Measurements from ENCODE around the gene FUT8.
A peak's percentile ranks its signal among the peaks of the same experiment; 100 is the strongest.

The FUT8 gene

DNA sequence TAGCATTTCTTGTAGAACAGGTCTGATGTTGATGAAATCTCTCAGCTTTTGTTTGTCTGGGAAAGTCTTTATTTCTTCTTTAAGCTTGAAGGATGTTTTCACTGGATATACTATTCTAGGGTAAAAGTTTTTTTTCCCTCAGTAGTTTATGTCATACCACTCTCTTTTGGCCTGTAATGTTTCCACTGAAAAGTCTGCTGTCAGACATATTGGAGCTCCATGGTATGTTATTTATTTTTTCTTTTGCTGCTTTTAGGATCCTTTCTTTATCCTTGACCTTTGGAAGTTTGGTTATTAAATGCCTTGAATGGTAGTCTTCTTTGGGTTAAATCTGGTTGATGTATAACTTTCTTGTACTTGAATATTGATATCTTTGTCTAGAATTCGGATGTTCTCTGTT, 306.1 kb downstream of the FUT8 start:
- DNase-seq = no peak

DNA sequence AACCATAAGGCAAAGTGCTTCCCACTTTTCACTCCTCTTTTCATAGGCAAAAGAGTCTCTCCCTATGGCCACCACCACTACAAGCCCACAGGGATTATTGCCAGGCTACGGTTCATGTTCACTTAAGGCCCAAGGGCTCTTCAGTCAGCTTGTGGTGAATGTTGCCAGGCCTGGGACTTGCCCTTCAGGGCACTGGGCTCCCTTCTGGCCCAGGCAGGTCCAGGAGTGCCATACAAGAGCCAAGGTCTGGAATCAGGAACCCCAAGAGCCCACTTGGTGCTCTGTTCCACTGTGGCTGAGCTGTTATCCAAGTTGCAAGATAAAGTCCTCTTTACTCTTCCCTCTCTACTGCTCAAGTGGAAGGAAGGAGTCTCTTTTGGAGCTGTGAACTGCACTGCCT, 307.6 kb downstream of the FUT8 start:
- no peak for DNase-seq

DNA sequence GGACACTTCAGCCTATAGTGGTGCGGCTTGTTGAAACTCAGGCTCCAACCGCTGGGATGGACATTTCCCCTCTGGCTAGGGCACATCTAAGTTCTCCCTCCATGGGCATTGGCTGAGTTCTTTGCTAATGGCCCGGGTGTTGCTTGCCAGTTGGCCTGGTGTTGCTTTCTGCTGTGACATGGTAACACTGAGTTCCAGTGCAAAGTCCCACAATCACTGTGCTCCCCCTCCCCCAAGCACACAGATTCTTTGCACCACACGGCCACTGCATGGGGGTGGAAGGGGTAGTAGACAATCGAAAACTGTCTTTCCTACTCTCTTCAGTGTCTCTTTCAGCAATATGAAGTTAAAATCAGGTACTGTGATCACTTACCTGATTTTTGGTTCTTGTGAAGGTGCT, 308.2 kb downstream of the FUT8 start:
- no peak for DNase-seq

DNA sequence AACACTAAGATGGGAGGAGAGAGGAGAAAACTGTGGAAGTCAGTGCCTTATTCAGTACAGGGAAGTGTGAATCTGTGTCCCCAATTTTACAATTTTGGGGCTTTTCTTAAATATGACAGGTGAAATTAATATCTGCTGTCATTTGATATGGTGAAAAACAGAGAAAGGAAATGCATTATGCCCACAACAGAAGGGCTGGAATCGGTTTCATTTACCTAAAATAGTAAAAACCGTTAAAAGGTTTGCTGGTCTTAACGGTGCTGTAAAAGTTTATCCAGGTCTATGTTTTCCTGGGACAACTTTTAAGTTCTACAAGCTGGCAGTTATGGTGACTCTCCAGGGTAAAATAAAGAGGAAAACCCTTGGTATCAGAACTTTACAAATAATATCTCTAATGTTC, 310.8 kb downstream of the FUT8 start:
- DNase-seq = no peak

DNA sequence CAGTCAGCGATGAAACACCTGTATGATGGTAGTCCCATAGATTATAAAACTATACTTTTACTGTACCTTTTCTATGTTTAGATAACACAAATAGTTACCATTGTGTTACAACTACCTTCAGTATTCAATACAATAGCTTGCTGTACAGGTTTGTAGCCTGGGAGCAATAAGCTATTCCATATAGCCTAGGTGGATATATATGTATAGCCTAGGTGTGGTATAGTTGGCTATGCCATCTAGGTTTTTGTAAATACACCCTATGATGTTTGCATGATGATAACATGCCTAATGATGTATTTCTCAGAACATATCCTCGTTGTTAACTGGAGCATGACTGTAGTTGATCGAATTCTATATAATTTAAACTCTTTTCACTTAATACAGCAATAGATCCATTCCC, 316.1 kb downstream of the FUT8 start:
- DNase-seq = no peak

DNA sequence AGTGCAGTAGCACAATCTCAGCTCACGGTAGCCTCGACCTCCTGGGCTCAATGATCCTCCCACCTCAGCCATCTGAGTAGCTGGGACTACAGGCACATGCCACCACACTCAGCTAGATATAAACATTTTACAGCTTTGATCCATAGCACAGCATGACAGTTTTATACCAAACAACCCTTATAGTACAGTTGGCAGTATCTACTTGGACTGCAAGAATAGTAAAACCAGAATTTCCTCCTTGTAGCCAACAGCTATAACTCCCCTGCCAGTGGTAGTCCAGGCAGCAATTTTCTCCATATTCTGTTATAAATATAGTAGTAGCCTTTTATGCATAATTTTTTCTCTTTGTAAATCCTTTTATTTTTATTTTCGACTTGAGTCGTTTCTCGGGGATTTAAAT, 317.0 kb downstream of the FUT8 start:
- no peak for DNase-seq

DNA sequence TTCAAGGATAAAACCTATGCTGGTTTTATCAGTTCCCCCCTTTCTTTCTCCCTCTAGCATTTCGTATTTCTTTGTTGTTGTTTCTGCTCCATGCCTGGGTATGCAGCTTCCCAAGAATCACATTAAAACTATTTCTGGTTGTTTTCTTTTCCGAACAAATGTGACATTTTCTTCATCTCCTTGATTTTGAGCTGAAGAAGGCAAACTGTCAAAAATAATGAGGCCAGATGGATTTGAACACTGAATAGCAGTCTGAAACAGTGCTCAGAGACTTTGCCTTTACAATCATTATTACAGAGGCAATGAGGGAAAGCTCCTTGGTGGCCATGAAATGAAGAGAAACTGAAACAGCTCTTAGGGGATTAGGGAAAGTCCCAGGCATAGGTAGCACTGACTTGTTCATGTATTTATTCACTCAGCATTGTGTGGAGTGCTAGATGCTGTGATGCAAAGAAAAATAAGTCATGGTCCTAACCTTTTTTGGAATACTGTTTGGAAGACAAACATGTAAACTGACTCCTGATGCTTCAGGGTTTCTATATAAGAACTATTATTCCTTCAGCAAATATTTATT, 319.5 kb downstream of the FUT8 start:
- no peak for DNase-seq

DNA sequence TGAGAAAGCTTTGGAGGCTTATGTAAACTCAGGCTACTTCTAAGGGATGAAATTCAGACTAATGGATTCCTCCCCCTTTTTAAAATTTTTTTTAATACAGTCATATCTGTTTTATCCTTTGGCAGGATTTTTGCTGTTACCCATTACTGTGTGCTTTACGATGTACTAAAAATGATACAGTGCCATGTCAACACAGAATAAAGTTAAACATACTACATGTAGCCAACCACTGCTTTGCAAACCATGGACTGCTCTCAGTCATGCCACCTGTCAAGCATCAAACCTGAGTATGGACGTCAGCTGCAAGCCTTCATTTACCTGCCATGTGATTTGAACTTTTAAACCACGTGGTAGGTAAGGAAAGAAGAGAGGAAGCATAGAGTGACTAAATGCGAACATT, 325.8 kb downstream of the FUT8 start:
- no peak for DNase-seq

DNA sequence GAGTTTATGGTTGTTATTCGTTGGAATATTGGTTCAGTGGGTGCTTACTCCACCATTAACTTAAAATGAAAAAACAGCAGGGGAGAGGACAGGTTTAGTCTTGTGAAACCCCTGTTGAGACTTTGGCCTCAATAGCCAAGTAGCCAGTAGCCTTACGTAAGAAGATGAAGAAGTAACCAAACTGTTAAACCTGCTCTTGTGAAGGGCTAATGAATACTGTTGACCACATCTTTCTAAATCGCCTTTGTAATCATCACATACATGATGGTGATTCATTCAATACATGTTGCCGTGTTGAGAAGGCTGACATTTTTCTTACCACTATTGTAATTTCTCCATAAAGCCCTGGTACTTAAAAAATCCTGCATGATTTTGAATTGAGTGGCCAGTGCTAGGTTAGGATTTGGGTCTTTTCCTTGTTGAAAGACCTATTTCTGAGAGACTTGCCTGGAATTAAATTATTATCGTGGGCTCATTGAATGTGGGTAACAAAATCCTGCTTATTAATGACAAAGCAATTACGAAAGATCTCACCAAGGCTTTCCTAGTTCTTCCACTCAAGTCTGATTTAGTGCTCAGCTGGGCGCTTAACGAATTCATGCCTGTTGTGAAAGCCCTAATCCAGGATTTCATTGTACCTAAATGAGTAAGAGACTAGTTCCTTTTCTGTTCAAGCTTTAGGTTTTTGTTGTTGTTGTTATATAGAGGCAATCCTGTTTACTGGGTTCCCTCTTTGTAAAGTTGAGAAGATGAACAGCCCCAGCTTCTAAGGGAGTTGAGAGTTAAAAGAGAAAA, 333.1 kb downstream of the FUT8 start:
- no peak for DNase-seq

DNA sequence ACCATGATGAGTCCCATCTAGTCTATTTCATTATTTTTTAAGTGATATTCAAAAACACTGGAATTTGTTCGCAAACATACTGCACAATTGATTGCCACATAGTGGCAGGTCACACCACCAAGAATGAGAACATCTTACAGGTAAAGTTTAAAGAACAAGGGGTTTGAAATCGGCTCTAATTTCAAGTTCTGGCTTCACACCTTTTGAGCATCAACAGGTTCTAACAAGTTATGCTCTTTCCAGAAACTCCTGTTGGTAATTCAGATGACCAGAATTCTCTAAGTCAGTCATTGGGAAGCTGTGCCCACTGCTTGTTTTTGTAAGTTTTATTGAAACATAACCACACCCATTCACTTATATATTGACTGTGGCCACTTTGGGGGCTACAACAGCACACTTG, 336.3 kb downstream of the FUT8 start:
- no peak for DNase-seq

DNA sequence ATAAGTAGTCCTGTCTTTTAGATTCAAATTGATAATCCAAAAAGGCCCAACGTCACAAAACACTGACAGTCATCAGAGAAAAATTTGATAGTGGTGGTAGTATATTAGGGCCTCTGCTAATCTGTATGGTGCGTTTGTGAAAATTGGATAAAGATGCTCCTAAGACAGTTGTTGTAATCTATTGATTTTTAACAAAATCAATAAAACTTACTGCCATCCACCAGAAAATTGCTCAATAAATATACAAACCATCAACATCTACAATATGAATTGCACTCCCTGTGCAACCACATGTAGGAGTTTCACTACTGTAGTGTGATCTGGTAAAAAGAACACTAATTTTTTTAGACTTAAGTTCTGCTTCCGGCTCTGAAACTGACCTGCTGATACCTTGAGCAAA, 336.8 kb downstream of the FUT8 start:
- no peak for DNase-seq

DNA sequence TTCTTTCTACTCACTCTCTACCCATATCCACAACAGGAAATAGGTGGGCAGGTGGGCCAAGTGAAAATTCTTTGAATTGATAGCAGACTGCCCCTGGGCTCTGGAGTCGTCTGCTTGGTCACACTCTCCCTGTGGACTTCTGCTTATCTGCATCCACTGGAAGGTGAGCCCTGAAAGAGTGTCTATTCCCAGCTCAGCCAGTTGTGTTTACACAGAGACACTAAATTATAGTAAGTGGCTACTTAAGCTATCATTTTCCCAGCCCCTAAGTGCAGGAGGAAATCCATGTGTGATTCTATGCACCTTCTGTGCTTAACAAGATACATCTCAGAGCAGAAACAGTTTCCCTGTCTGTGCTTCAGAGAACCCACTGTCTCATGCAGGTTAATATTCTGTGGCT, 338.4 kb downstream of the FUT8 start:
- peak; percentile 34 to 64 for DNase-seq

DNA sequence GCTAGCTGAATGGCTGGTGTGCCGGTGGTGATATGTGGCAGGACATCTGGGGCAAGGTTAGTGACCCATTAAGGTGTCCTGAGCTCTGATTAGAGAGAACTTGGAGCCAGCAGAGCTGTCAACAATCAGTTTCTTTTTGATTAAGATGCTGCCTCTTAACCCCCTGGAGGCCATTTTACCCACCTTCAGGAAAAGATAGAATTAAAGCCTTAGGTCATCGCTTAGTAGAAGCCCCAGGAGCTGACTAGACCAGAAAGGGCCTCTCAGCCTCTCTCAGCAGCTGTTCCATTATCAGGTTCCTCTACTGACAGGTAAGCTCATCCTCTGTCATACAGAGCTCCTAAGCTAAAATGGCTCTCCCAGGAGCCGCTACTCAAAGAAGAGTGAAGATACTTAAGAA, 339.0 kb downstream of the FUT8 start:
- no peak for DNase-seq

DNA sequence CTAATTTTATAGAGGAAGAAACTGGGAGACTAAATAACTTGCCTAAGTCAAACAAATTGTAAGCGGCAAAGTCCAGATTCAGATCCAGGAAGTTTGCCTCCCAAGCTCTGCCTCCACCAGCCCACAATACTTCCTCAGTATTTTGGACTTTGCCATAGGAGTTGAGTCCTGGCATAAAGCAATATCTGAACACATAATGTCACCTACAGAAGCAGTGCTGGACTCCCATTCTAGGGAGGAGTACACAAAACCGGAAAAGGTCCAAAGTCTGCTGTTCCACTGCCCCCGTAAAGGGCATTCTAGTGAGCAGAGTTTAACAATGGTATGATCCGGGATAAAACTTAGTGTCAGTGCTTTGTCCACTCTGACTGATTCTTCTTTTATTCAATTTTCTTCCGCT, 340.5 kb downstream of the FUT8 start:
- DNase-seq = no peak

DNA sequence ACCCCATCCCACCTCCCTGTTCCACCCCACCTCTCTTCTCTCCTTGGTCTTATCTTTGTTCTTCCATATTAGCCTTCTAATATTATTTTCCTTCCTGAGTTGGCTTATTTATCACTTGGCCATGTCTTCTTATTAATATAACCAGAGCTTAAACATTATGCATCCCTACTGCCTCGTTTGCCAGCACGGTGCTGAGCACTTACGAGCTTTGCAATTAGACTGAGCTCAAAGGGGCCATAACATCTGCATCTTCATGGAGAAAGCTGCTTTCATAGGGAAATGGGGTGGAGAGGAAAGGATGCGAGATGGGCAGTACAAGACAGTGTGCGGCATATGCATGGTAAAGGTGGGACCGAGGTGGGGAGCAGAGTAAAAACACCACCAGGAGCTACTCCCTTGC, 342.8 kb downstream of the FUT8 start:
- no peak for DNase-seq

DNA sequence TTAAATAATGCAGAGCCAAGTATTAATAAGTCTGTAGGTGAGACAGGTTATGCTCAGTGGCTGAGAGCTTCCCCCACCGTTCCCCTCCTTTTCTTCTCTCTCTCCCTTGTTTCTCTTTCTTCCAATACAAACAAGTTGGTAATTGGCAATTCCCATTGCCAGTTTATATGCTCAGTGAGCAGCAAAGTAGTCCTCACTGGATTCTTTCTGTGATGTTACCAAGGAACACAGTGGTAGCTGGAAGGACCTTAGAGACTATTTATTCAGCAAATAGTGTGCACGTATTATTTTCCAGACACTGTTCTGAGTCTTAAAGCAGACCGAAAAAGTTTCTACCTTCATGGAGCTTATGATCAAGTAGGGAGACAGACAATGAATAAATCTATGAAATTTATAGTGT, 344.4 kb downstream of the FUT8 start:
- DNase-seq = no peak

DNA sequence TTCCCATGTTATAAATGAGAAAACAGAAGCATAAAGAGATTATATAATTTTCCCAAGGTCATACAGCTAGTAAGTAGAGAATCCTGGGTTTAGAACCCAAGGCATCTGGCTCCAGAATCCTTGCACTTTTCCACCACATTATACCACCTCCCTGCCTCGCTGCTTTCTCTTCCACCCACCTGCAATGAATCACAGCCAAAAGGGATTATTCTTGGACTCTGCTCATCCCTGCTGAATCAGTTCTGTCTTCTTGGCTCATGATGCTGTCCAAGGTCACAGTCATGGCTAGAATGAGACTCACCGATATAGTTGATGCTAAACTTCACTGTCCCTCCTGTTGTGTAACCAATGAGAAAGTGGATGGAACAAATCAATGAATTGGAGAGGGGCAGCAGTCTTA, 356.6 kb downstream of the FUT8 start:
- no peak for DNase-seq

DNA sequence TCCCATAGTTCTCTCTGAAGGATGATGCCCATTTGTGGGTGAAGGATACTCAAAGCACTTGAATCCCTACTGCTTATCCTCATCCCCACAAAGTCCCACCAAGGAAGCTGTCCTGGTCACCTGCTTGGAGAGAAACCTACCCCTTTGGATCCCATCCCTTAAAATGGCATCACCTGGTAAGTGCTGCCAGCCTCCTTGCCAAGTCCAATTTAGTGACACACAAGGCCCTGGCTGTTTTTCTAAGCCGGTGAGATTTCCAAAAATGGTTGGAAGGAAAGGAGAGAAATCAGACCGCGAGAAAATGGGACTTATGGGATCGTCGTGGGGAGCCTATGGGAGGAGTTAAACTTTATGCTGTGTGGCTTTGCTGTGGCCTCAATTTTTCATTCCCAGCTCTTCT, 358.2 kb downstream of the FUT8 start:
- no peak for DNase-seq

DNA sequence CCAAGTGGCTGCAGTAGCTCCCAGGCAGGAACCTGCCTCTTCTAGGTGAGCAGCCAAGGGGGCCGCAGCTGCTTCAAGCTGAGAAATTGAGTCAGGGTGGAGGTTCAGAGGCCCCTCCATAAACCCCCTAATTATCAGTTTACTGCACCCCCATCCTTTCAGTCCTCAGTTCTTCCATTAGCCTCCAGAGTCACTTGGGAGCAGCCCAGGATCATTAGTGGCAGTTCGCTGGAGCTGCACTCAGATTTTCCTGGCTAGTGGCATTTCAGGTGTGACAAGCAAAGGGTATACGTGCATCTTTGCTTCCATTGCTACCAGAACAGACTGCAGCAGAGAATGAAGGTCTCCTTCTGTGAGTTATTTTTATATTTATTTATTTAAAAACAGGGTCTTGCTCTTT, 358.7 kb downstream of the FUT8 start:
- DNase-seq = no peak

DNA sequence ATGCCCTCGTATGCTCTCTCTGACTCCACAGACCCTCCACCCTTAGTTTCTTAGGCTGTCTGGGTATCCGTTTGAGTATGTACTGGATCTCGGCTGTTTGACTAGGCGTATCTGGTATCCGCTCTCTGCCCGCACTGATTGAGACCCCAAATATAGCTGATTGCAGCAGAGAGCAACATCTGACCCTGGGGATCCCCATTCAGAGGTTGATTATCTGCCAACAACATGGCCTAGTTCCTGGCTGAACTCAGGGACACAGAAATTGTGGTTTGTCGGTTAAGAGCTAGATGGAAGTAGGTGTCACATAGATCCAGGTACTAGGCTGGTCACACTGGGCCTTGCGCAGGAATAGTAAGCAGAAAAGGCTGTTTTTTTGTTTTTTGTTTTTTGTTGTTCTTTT, 359.9 kb downstream of the FUT8 start:
- DNase-seq = no peak

DNA sequence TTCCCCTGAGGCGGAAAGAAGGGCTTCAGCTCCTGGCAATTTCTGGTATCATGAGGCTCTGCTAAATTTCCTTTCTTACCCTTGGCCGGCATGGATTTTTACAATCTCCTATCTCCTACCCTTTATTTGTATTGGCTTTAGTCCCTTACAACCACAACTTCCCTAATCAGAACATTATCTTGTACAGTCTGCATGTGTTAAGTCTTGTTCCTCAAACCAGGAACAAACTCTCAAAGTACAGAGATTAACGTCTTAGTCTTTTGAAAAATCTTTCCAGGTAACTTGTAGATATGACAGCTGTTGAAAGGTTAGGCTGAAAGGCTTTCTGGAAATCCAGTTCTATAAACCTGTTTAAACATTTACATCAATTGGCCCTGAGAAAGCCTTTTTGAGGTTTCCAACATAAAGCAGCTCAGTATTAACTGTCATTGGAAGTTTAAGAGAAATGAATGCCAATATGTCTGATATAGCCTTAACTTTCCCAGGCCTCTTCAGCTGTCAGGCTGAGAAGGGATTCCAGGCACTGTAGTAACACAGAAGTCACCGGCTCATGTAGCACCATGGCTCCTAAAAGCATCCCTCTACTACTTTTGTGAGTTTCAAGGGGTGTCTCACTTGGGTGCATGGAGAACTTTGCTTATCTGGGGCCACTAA, 360.5 kb downstream of the FUT8 start:
- no peak for DNase-seq

DNA sequence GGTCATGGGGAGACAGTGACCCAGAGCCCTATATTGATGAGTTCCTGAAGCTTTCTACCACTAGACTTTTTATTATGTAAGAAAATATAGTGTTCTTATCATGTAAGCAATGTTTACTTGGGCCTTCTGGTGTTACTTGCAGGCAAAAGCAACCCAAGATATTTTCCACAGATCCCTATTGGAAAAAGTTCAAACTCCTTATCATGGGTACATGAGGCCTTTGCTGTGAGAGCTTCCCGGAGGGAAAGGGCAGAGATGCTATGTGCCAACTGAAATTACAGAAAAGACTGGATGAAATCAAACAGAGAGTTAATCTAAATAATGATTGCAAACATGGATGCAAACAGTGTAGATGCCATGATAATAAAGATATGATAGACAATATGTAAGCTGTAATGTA, 361.5 kb downstream of the FUT8 start:
- DNase-seq = no peak

DNA sequence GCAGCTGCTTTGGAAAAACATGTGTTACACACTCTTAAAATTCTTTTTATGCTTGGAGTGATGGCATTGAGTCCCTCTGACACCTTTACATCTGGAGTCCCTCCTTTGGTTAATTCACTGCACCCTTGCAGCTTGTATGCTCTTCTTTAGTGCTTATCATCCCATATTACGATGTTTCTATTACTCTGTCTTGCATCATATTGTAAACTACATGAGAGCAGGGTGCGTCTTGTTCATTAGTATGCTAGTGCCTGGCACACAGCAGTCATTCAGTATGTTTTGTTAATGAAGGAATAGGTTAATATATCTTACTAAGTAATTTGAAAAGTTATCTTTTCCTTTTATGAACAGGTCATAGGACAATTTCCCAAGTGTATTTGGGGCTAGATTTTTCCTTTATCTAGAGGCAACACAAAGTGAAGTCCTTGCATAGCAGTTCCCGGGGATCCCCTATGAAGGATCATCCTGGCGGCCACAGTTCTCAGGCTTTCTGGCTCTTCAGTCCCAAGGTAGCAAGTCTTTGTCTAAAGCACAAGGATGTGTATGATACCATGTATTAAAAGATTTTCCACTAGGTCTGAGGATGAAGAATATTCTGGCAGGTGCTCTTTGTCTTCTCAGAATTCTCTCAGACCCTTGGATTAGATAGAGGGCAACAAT, 363.8 kb downstream of the FUT8 start:
- DNase-seq = no peak

DNA sequence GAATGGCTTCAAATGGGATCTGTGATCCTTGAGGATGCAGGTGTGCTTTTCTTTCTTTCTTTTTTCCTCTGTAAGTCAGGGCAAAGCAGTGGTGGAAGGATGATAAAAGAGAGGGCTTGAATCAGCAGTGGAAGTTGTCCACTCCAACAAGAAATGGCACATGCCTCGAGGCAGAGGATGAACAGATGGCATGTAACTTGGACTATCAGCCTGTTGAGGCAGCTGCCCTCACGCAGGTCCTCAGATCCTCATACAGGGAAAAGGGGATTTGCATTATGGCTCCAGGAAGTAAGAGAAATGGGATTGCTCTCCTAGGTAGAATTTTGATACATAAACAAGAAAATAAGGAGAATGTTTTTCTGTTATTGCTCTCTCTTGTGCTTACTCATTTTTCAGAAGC, 368.0 kb downstream of the FUT8 start:
- no peak for DNase-seq
